ENCODE data around the gene GNAT1.
A peak's percentile ranks its signal among the peaks of the same experiment; 100 is the strongest.

GNAT1 gene

DNA sequence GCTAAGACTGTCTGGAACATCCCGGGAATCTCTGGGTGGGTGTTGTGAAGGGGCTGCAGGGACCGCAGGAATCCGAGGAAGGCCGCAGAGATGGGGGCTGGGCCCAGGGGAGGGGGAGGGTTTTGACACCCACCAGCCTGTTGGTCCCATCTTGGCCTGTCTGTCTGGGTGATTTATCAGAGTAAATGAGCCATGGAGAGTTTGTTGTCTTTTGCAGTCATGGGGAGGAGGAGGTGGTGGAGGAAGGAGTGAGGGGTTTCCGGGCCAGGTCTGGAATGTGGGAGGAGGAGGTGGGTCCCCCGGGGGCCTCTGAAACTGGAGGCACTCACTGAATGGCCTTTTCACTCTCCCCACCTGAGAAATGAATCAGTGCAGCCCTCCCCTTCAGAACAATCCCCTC is 24.8 kb upstream of the GNAT1 start:
- Mint-ChIP-seq H3K27me3 (peaks cover 0 to 26% of the 10 kb centered on the region in 2 donors), H3K27ac (no peak overlapping the region), H3K36me3 (ENCODE audit: insufficient read depth) (no peaks in the 10 kb centered on the region), H3K9me3 (no peaks in the 10 kb centered on the region), H3K4me1 (ENCODE audit: low read depth in 2 of 2) (no peaks in the 10 kb centered on the region), H3K4me3 (no peak overlapping the region)
- no peak for DNase-seq
- ATAC-seq (replicated peaks), result no peak

DNA sequence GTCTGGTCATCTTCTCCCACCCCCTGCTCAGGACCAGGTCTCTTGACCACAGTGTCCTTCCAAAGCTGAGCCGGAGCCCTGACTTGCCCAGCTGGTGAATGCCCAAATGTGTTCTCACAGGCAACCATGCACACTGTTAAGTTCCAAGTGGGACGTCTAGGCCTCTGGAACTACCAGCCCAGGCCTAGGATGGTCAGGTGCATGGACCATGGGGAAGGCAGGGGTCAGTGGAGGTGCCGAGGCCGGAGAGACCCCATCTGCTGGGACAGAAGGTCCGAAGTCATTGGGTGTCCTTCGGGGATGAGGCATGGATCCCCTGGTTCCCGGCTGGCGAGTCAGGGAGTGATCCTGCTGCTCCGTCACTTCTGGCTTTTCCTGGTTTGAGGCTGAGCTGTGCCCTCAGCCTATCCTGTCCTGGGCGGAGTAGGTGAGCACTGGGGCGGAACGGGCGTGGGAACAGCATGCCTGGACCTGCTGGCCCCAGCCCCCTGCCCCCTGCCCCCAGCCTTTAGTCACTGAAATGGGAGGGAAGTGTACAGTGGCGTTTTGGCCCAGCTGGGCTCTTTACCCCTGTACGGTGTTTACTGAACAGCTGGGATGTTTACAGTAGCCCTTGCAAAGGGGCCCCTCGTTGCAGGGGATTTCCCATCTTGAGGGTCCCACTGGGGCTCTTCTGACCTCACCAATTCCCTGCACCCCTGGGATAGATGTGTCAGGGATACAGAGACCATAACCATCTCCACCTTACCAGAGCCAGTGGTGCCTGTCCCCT is 24.2 kb upstream of the GNAT1 start:
- Mint-ChIP-seq H3K36me3 (ENCODE audit: insufficient read depth) (no peaks in the 10 kb centered on the region), H3K4me1 (ENCODE audit: low read depth in 2 of 2) (no peaks in the 10 kb centered on the region), H3K27me3 (peaks cover 0 to 26% of the 10 kb centered on the region in 2 donors), H3K9me3 (no peaks in the 10 kb centered on the region), H3K27ac (no peak overlapping the region), H3K4me3 (no peak overlapping the region)
- no peak for ATAC-seq (replicated peaks)
- DNase-seq, result no peak

DNA sequence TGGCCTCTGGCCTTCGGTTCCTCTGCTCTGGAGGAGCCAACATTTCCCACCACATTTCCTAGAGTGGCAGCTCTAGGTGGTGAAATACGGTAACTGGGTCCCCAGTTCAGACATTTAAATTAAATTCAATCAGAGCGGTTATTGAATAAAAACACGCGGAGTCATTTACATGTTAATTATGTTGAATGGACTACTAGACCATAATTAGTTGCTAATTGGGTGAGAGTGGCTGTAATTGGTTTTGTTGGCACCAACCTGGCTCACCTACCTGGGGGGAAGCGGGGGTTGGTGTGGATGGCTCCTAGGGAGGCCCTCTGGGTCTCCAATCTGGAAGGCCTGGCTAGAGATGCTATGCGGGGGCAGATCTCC is 23.6 kb upstream of the GNAT1 start:
- DNase-seq, result no peak
- Mint-ChIP-seq H3K36me3 (ENCODE audit: insufficient read depth) (no peaks in the 10 kb centered on the region), H3K27ac (no peak overlapping the region), H3K4me3 (no peak overlapping the region), H3K27me3 (peaks cover 0 to 26% of the 10 kb centered on the region in 2 donors), H3K4me1 (ENCODE audit: low read depth in 2 of 2) (no peaks in the 10 kb centered on the region), H3K9me3 (no peaks in the 10 kb centered on the region)
- no peak for ATAC-seq (replicated peaks)

- Mint-ChIP-seq H3K36me3 (ENCODE audit: insufficient read depth) (no peaks in the 10 kb centered on the region), H3K27ac (no peak overlapping the region), H3K27me3 (peaks cover 0 to 26% of the 10 kb centered on the region in 2 donors), H3K9me3 (no peaks in the 10 kb centered on the region), H3K4me1 (ENCODE audit: low read depth in 2 of 2) (no peaks in the 10 kb centered on the region), H3K4me3 (no peak overlapping the region)
- ATAC-seq (replicated peaks) (no peak), DNase-seq (no peak)
Observed at GRCh38 chr3:50168388-50168787, 23.0 kb upstream of the GNAT1 start.

GRCh38 chr3:50168791-50169190 is 22.6 kb upstream of the GNAT1 start:
- H3K4me3 Mint-ChIP-seq, result no peak overlapping the region

DNA sequence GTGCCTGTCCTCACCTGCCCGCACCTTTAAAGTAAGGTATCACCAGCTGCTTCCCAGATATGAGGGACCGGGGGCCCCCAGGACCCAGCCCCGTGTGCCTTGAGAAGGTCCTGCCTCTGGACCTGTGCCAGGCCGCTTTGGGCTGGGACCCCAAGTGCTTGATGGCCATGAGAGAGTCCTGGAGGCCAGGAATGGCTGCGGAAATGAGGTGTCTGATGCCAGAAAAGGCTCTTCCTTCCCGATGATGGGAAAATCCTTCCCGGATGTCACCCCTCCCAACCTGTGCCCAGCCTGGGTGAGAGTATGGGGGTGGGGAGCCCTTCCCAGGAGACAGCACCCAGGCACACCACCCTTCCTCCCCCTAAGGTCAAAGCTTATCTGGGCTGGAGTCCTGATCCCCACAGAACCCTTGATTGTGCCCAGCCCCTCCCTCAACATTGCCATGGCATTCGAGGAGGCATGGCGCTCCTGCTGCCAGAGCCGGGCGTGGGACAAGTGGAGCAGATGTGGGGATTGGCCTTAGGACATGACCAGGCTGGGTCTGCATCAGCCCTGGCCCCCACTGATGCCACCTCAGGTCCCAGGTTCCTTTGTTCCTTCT is 22.1 kb upstream of the GNAT1 start:
- H3K36me3 Mint-ChIP-seq (ENCODE audit: insufficient read depth), result no peaks in the 10 kb centered on the region
- no peak overlapping the region for H3K4me3 Mint-ChIP-seq
- H3K4me1 Mint-ChIP-seq (ENCODE audit: low read depth in 2 of 2), result peaks cover 3% of the 10 kb centered on the region in 2 donors
- DNase-seq (no peak), ATAC-seq (replicated peaks) (no peak)
- H3K27ac Mint-ChIP-seq, result no peak overlapping the region
- H3K27me3 Mint-ChIP-seq, result peaks cover 0 to 26% of the 10 kb centered on the region in 2 donors
- no peaks in the 10 kb centered on the region for H3K9me3 Mint-ChIP-seq

More at GRCh38 chr3:50168791-50169190, 22.6 kb upstream of the GNAT1 start:
- no peak for DNase-seq
- Mint-ChIP-seq H3K36me3 (ENCODE audit: insufficient read depth) (no peaks in the 10 kb centered on the region), H3K4me1 (ENCODE audit: low read depth in 2 of 2) (peaks cover 2% of the 10 kb centered on the region in 2 donors), H3K27me3 (peaks cover 0 to 26% of the 10 kb centered on the region in 2 donors), H3K9me3 (no peaks in the 10 kb centered on the region), H3K27ac (no peak overlapping the region)
- no peak for ATAC-seq (replicated peaks)

- Mint-ChIP-seq H3K27ac (no peak overlapping the region), H3K27me3 (peaks cover 0 to 21% of the 10 kb centered on the region in 2 donors), H3K4me1 (ENCODE audit: low read depth in 2 of 2) (peaks cover 3% of the 10 kb centered on the region in 2 donors), H3K36me3 (ENCODE audit: insufficient read depth) (no peaks in the 10 kb centered on the region), H3K9me3 (no peaks in the 10 kb centered on the region), H3K4me3 (no peak overlapping the region)
- ATAC-seq (replicated peaks) (no peak), DNase-seq (no peak)
Observed at GRCh38 chr3:50169858-50170257, 21.6 kb upstream of the GNAT1 start.

- H3K36me3 Mint-ChIP-seq (ENCODE audit: insufficient read depth), result no peaks in the 10 kb centered on the region
- H3K4me3 Mint-ChIP-seq, result no peak overlapping the region
- peaks cover 3% of the 10 kb centered on the region in 2 donors for H3K4me1 Mint-ChIP-seq (ENCODE audit: low read depth in 2 of 2)
- no peak overlapping the region for H3K27ac Mint-ChIP-seq
- no peaks in the 10 kb centered on the region for H3K9me3 Mint-ChIP-seq
- peaks cover 0 to 18% of the 10 kb centered on the region in 2 donors for H3K27me3 Mint-ChIP-seq
- DNase-seq, result no peak
- ATAC-seq (replicated peaks), result peak; percentile 31
Observed at GRCh38 chr3:50170689-50171088, 20.7 kb upstream of the GNAT1 start.

GRCh38 chr3:50171540-50172301 is 19.7 kb upstream of the GNAT1 start:
- DNase-seq (no peak), ATAC-seq (replicated peaks) (no peak)
- Mint-ChIP-seq H3K4me1 (ENCODE audit: low read depth in 2 of 2) (peaks cover 3% of the 10 kb centered on the region in 2 donors), H3K9me3 (no peaks in the 10 kb centered on the region), H3K36me3 (ENCODE audit: insufficient read depth) (peaks cover 3% of the 10 kb centered on the region), H3K27ac (no peak overlapping the region), H3K4me3 (no peak overlapping the region), H3K27me3 (peaks cover 0 to 18% of the 10 kb centered on the region in 2 donors)

GRCh38 chr3:50172626-50173220 is 18.7 kb upstream of the GNAT1 start:
- Mint-ChIP-seq H3K27me3 (peaks cover 0 to 16% of the 10 kb centered on the region in 2 donors), H3K4me1 (ENCODE audit: low read depth in 2 of 2) (peaks cover 3% of the 10 kb centered on the region in 2 donors)

DNA sequence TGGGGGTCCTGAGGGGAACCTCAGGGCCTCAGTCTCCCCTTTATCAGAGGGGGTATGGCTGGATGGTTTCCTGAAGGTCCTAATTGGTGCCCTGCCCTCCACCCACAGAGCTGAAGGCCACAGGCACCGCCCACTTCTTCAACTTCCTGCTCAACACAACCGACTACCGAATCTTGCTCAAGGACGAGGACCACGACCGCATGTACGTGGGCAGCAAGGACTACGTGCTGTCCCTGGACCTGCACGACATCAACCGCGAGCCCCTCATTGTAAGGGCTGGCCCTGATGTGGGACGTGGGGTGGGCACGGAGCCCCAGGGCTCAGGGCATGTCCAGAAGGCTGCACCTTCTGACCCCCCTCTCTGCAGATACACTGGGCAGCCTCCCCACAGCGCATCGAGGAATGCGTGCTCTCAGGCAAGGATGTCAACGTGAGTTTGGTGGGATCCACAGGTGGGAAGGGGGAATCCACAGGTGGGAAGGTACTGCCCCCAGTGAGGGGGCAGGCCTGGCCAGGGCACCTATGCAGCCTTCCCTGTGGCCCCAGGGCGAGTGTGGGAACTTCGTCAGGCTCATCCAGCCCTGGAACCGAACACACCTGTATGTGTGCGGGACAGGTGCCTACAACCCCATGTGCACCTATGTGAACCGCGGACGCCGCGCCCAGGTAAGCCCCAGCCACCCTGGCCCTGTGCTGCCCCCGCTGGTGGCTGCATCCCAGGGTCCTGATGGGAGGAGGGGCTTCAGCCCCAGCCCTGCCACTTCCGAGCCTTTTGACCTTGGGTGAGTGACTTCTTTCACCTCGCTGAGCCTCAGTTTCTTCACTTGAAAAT is 17.5 kb upstream of the GNAT1 start:
- Mint-ChIP-seq H3K27ac (peak overlapping the region in 1 of 2 donors; percentile 75), H3K4me1 (ENCODE audit: low read depth in 2 of 2) (peaks cover 3% of the 10 kb centered on the region in 2 donors), H3K27me3 (peaks cover 0 to 12% of the 10 kb centered on the region in 2 donors), H3K4me3 (peak overlapping the region in 1 of 2 donors; percentile 5), H3K9me3 (no peaks in the 10 kb centered on the region), H3K36me3 (ENCODE audit: insufficient read depth) (peaks cover 3% of the 10 kb centered on the region)
- DNase-seq (no peak), ATAC-seq (replicated peaks) (no peak)

More at GRCh38 chr3:50172626-50173220, 18.7 kb upstream of the GNAT1 start:
- Mint-ChIP-seq H3K36me3 (ENCODE audit: insufficient read depth) (peaks cover 3% of the 10 kb centered on the region), H3K4me3 (no peak overlapping the region), H3K9me3 (no peaks in the 10 kb centered on the region), H3K27ac (no peak overlapping the region)
- ATAC-seq (replicated peaks), result no peak
- no peak for DNase-seq

DNA sequence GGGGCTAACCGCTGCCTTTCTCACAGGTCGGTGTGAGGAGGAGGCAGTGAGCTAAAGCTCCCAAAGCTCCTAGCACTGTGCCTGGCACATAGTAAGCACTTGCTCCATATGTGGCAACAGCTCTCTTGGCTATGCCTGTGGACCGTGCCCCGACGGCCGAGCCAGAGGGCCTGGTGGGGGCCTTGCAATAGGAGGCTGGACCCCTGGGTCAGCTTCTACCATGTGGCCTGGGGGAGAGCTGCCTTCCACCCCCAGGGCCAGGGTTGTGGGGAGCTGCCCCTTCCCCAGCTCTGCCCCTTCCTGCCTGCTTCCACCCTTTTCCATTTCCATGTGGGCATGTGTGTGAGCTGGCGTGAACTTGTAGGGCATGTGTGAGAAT is 16.9 kb upstream of the GNAT1 start:
- DNase-seq, result no peak
- H3K4me3 Mint-ChIP-seq, result no peak overlapping the region
- no peaks in the 10 kb centered on the region for H3K9me3 Mint-ChIP-seq
- H3K4me1 Mint-ChIP-seq (ENCODE audit: low read depth in 2 of 2), result peaks cover 3% of the 10 kb centered on the region in 2 donors
- peaks cover 0 to 12% of the 10 kb centered on the region in 2 donors for H3K27me3 Mint-ChIP-seq
- no peak for ATAC-seq (replicated peaks)
- no peak overlapping the region for H3K27ac Mint-ChIP-seq
- peaks cover 3% of the 10 kb centered on the region for H3K36me3 Mint-ChIP-seq (ENCODE audit: insufficient read depth)

All from effector memory CD8-positive, alpha-beta T cell (primary cell).